Mammary epithelial cell (primary cell): Measurements from ENCODE around the gene IFIT2.

Experiments used
- EZH2 ChIP-seq: IDR thresholded peaks from 2 replicates; pipeline ENCODE4 v1.6.1; 2012; ENCODE audit warnings: low read length, inconsistent platforms, borderline replicate concordance
- TF ChIP-seq, protein P1 (sequence below), 2 donors: IDR thresholded peaks in 1 of 2; conservative IDR thresholded peaks in 1 of 2; 2 replicates each; pipeline ENCODE4 v1.5.1; 2011 to 2012; ENCODE audit warnings: inconsistent platforms in 2 of 2, low read length in 2 of 2, mild to moderate bottlenecking in 2 of 2, control low read depth in 1 of 2, low read depth in 1 of 2; ENCODE audit not compliant: insufficient read depth in 1 of 2; ENCODE audit errors: extremely low read depth in 1 of 2

DNA sequence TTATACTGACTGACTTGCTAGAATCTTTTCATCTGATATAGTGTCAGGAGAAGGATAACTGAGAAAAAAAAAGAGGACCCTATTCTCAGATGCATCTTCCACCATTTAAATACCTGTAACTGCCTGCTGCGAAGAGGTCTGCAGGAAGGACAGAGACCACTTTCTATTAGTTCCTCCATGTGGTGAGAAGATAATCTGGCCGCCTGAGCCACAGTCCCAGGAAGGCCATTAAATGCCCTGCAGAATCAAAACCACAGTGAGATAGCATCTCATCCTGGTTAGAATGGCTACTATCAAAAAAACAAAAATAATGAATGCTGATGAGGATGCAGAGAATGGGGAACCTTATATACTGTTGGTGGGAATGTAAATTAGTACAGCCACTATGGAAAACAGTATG, 56.1 kb downstream of the IFIT2 start:
- TF ChIP-seq, protein P1, sequence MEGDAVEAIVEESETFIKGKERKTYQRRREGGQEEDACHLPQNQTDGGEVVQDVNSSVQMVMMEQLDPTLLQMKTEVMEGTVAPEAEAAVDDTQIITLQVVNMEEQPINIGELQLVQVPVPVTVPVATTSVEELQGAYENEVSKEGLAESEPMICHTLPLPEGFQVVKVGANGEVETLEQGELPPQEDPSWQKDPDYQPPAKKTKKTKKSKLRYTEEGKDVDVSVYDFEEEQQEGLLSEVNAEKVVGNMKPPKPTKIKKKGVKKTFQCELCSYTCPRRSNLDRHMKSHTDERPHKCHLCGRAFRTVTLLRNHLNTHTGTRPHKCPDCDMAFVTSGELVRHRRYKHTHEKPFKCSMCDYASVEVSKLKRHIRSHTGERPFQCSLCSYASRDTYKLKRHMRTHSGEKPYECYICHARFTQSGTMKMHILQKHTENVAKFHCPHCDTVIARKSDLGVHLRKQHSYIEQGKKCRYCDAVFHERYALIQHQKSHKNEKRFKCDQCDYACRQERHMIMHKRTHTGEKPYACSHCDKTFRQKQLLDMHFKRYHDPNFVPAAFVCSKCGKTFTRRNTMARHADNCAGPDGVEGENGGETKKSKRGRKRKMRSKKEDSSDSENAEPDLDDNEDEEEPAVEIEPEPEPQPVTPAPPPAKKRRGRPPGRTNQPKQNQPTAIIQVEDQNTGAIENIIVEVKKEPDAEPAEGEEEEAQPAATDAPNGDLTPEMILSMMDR (conservative IDR thresholded peaks at IDR 0.05 in 1 of 2, IDR thresholded peaks at IDR 0.05 in 1 of 2; ENCODE audit: extremely low read depth in 1 of 2, insufficient read depth in 1 of 2, low read depth in 1 of 2, low read length in 2 of 2): no peak
- no peak for TF ChIP-seq EZH2
